SK-N-SH treated with all-trans-retinoic acid at 6 μM for 48 hours (cell line): Measurements from ENCODE around the gene AVEN.
"Not testable (repeated sequence)": the region's sequence is repeated elsewhere in the genome, so short reads cannot be mapped to it uniquely, and the experiment has no call there.

ENCODE experiments used
- ATAC-seq: fragments of 200-7000 bp; cut with Tn5 transposase; 3 replicates; pipeline ENCODE4 v1.9.1; 2020; ENCODE audit warnings: mild to moderate bottlenecking, moderate library complexity
- ARNTL ChIP-seq: fragments of 450-650 bp; formaldehyde crosslinking; IDR thresholded peaks from 2 replicates; pipeline ENCODE4 v1.5.0; 2020; ENCODE audit warnings: low read depth, mild to moderate bottlenecking, moderate library complexity, borderline replicate concordance
- BACH2 ChIP-seq: fragments of 250-450 bp; sonication (Bioruptor Pico); IDR thresholded peaks from 2 replicates; pipeline ENCODE4 v1.9.0; 2021; ENCODE audit warnings: mild to moderate bottlenecking, borderline replicate concordance
- CSDC2 ChIP-seq: fragments of 250-450 bp; sonication (Bioruptor Pico); IDR thresholded peaks from 2 replicates; pipeline ENCODE4 v1.5.0; 2020; ENCODE audit warnings: mild to moderate bottlenecking, moderate library complexity
- CSRNP3 ChIP-seq: fragments of 250-450 bp; sonication (Bioruptor Pico); IDR thresholded peaks from 2 replicates; pipeline ENCODE4 v1.5.1; 2021; ENCODE audit warnings: mild to moderate bottlenecking, moderate library complexity
- ESRRG ChIP-seq: fragments of 250-450 bp; sonication (Bioruptor Pico); IDR thresholded peaks from 2 replicates; pipeline ENCODE4 v1.6.1; 2021; ENCODE audit warnings: mild to moderate bottlenecking
- ISL1 ChIP-seq: fragments of 250-450 bp; sonication (Bioruptor Pico); IDR thresholded peaks from 2 replicates; pipeline ENCODE4 v2.1.2; 2022; ENCODE audit warnings: mild to moderate bottlenecking, moderate library complexity
- OSR1 ChIP-seq: fragments of 250-450 bp; sonication (Bioruptor Pico); IDR thresholded peaks from 2 replicates; pipeline ENCODE4 v1.8.0; 2022; ENCODE audit warnings: moderate library complexity, mild to moderate bottlenecking, inconsistent platforms
- PPARA ChIP-seq: fragments of 250-450 bp; sonication (Bioruptor Pico); IDR thresholded peaks from 2 replicates; pipeline ENCODE4 v1.5.0; 2020; ENCODE audit warnings: mild to moderate bottlenecking, borderline replicate concordance
- RARB ChIP-seq: fragments of 250-450 bp; sonication (Bioruptor Pico); IDR thresholded peaks from 2 replicates; pipeline ENCODE4 v1.8.0; 2021; ENCODE audit warnings: mild to moderate bottlenecking, moderate library complexity
- TCF4 ChIP-seq: fragments of 250-450 bp; sonication (Bioruptor Pico); IDR thresholded peaks from 2 replicates; pipeline ENCODE4 v1.8.0; 2021; ENCODE audit warnings: mild to moderate bottlenecking, moderate library complexity, borderline replicate concordance
- TOX ChIP-seq: fragments of 250-450 bp; sonication (Bioruptor Pico); IDR thresholded peaks from 2 replicates; pipeline ENCODE4 v1.8.0; 2021; ENCODE audit warnings: mild to moderate bottlenecking, moderate library complexity, borderline replicate concordance
- TSHZ2 ChIP-seq: fragments of 250-450 bp; sonication (Bioruptor Pico); IDR thresholded peaks from 2 replicates; pipeline ENCODE4 v1.5.0; 2020; ENCODE audit warnings: mild to moderate bottlenecking, moderate library complexity
- ZC3H10 ChIP-seq: fragments of 250-450 bp; sonication (Bioruptor Pico); IDR thresholded peaks from 2 replicates; pipeline ENCODE4 v1.5.1; 2021; ENCODE audit warnings: mild to moderate bottlenecking, moderate library complexity
- ZFP3 ChIP-seq: fragments of 250-450 bp; sonication (Bioruptor Pico); IDR thresholded peaks from 2 replicates; pipeline ENCODE4 v1.5.0; 2020; ENCODE audit warnings: mild to moderate bottlenecking, moderate library complexity
- ZFP30 ChIP-seq: fragments of 450-650 bp; formaldehyde crosslinking; IDR thresholded peaks from 2 replicates; pipeline ENCODE4 v1.5.0; 2022; ENCODE audit warnings: mild to moderate bottlenecking, moderate library complexity
- ZNF565 ChIP-seq: fragments of 450-650 bp; formaldehyde crosslinking; conservative IDR thresholded peaks from 2 replicates; pipeline ENCODE4 v1.5.0; 2020; ENCODE audit warnings: low read depth, mild to moderate bottlenecking, moderate library complexity
- ZNF70 ChIP-seq: fragments of 450-650 bp; formaldehyde crosslinking; IDR thresholded peaks from 2 replicates; pipeline ENCODE4 v1.5.0; 2020; ENCODE audit warnings: mild to moderate bottlenecking, moderate library complexity
- TF ChIP-seq, protein P1 (sequence below): fragments of 250-450 bp; sonication (Bioruptor Pico); IDR thresholded peaks from 2 replicates; pipeline ENCODE4 v1.5.1; 2020; ENCODE audit warnings: low read depth, mild to moderate bottlenecking, moderate library complexity
- TF ChIP-seq, protein P2 (sequence below): fragments of 250-450 bp; sonication (Bioruptor Pico); IDR thresholded peaks from 2 replicates; pipeline ENCODE4 v1.8.0; 2020; ENCODE audit warnings: mild to moderate bottlenecking, moderate library complexity, borderline replicate concordance

The AVEN gene

GRCh38 chr15:34019369-34019990, 19.5 kb downstream of the AVEN start:
- TF ChIP-seq RARB (CRISPR knock-in tag) (no peak), ZC3H10 (CRISPR knock-in tag) (no peak), ESRRG (CRISPR knock-in tag) (no peak), PPARA (no peak), ZNF70 (CRISPR knock-in tag) (no peak)
- TF ChIP-seq, protein P1, sequence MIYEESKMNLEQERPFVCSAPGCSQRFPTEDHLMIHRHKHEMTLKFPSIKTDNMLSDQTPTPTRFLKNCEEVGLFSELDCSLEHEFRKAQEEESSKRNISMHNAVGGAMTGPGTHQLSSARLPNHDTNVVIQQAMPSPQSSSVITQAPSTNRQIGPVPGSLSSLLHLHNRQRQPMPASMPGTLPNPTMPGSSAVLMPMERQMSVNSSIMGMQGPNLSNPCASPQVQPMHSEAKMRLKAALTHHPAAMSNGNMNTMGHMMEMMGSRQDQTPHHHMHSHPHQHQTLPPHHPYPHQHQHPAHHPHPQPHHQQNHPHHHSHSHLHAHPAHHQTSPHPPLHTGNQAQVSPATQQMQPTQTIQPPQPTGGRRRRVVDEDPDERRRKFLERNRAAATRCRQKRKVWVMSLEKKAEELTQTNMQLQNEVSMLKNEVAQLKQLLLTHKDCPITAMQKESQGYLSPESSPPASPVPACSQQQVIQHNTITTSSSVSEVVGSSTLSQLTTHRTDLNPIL, result no peak
- no peak for ATAC-seq

DNA sequence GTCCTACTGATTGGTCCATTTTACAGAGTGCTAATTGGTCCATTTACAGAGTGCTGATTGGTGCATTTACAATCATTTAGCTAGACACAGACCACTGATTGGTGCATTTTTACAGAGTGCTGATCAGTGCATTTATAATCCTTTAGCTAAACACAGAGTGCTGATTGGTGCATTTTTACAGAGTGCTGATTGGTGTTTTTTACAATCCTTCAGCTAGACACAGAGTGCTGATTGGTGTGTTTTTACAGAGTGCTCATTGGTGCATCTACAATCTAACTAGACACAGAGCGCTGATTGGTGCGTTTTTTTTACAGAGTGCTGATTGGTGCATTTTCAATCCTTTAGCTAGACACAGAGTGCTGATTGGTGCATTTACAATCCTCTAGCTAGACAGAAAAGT, 20.3 kb downstream of the AVEN start:
- not testable (repeated sequence) for ATAC-seq

DNA sequence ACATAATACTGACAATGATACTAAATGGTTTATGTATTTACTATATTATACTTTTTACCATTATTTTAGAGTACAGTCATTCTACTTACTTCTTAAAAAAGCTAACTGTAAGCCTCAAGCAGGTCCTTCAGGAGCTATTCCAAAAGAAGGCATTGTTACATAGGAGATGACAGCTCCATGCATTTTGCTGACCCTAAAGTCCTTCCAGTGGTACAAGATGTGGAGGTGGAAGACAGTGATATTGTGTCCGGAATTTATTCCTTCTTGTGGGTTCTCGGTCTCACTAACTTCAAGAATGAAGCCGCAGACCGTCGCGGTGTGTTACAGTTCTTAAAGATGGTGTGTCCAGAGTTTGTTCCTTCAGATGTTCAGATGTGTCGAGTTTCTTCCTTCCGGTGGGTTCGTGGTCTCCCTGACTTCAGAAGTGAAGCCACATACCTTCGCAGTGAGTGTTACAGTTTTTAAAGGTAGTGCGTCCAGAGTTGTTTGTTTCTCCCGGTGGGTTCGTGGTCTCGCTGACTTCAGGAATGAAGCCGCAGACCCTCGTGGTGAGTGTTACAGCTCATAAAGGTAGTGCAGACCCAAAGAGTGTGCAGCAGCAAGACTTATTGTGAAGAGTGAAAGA, 20.9 kb downstream of the AVEN start:
- TF ChIP-seq RARB (CRISPR knock-in tag) (no peak), ARNTL (CRISPR knock-in tag) (no peak), ISL1 (CRISPR knock-in tag) (no peak), CSRNP3 (CRISPR knock-in tag) (no peak), OSR1 (no peak), TSHZ2 (CRISPR knock-in tag) (no peak), CSDC2 (no peak), PPARA (no peak), ZFP30 (CRISPR knock-in tag) (no peak)

DNA sequence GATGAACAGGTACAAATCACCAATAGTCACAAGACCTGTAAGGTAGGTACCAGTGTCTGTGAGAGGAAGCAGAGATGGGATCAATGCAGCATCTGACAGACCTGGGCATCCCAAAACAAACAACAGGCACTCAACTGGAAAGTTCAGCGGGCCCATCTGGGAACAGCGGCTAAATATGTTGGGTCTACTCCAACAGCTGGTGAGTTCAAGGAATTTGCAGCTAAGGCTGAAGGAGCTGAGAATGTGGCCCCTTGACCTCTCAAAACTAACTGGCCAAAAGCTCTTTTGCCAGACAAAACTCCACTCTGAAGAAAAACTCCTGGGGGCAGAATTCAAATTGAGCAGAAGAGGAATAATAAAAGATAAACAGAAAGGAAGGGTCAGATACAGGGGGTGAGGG, 24.4 kb downstream of the AVEN start:
- ATAC-seq, result no peak
- TF ChIP-seq BACH2 (CRISPR knock-in tag) (no peak), ESRRG (CRISPR knock-in tag) (no peak), ARNTL (CRISPR knock-in tag) (no peak), TCF4 (CRISPR knock-in tag) (no peak), OSR1 (no peak), PPARA (no peak), ZNF565 (no peak), ZFP30 (CRISPR knock-in tag) (no peak)

More for the DNA sequence above, 20.9 kb downstream of the AVEN start:
- ATAC-seq, result no peak

- TF ChIP-seq CSRNP3 (CRISPR knock-in tag) (no peak), ARNTL (CRISPR knock-in tag) (no peak), TCF4 (CRISPR knock-in tag) (no peak), ZFP3 (CRISPR knock-in tag) (no peak), ESRRG (CRISPR knock-in tag) (no peak), RARB (CRISPR knock-in tag) (no peak), PPARA (no peak), ZC3H10 (CRISPR knock-in tag) (no peak), ZNF565 (no peak), ZFP30 (CRISPR knock-in tag) (no peak), BACH2 (CRISPR knock-in tag) (no peak), OSR1 (no peak), TOX (no peak)
- TF ChIP-seq, protein P2, sequence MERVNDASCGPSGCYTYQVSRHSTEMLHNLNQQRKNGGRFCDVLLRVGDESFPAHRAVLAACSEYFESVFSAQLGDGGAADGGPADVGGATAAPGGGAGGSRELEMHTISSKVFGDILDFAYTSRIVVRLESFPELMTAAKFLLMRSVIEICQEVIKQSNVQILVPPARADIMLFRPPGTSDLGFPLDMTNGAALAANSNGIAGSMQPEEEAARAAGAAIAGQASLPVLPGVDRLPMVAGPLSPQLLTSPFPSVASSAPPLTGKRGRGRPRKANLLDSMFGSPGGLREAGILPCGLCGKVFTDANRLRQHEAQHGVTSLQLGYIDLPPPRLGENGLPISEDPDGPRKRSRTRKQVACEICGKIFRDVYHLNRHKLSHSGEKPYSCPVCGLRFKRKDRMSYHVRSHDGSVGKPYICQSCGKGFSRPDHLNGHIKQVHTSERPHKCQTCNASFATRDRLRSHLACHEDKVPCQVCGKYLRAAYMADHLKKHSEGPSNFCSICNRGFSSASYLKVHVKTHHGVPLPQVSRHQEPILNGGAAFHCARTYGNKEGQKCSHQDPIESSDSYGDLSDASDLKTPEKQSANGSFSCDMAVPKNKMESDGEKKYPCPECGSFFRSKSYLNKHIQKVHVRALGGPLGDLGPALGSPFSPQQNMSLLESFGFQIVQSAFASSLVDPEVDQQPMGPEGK (CRISPR knock-in tag), result no peak
- TF ChIP-seq, protein P1, result no peak
- ATAC-seq, result no peak
These were observed 25.3 kb downstream of the AVEN start for GRCh38 chr15:34013746-34014145.
